Endothelial cell of umbilical vein (primary cell): ENCODE results near the gene MYO9B.

Experiments
- CTCF ChIP-seq, 2 donors: IDR thresholded peaks; 1 replicate in 1 of 2; 2 replicates in 1 of 2; pipeline ENCODE4 v1.5.1; 2011; ENCODE audit warnings: low read length in 2 of 2, mild to moderate bottlenecking in 2 of 2, moderate library complexity in 2 of 2, control low read depth in 1 of 2, inconsistent platforms in 1 of 2, low read depth in 1 of 2; ENCODE audit not compliant: insufficient read depth in 1 of 2; ENCODE audit errors: extremely low read depth in 1 of 2
- EZH2 ChIP-seq: IDR thresholded peaks from 2 replicates; pipeline ENCODE4 v1.6.1; 2012; ENCODE audit warnings: borderline replicate concordance, low read depth, mild to moderate bottlenecking, moderate library complexity, low read length, inconsistent platforms; ENCODE audit not compliant: severe bottlenecking
- MAX ChIP-seq: IDR thresholded peaks from 2 replicates; pipeline ENCODE4 v1.6.1; 2011; ENCODE audit not compliant: insufficient read depth, insufficient read length
- POLR2A ChIP-seq: IDR thresholded peaks from 2 replicates; pipeline ENCODE4 v1.6.1; 2012; ENCODE audit warnings: low read depth, mild to moderate bottlenecking, control low read depth, low read length
- POLR2AphosphoS5 ChIP-seq: IDR thresholded peaks from 2 replicates; pipeline ENCODE4 v1.6.1; 2012; ENCODE audit warnings: low read depth, mild to moderate bottlenecking, control low read depth, low read length, moderate library complexity; ENCODE audit not compliant: insufficient read depth

- no peak for TF ChIP-seq CTCF (IDR thresholded peaks at IDR 0.05; ENCODE audit: extremely low read depth in 1 of 2, insufficient read depth in 1 of 2, low read depth in 1 of 2, low read length in 2 of 2)
- TF ChIP-seq MAX = no peak
- TF ChIP-seq EZH2 = no peak
- no peak for TF ChIP-seq POLR2A
- TF ChIP-seq POLR2AphosphoS5 = no peak
Observed at GRCh38 chr19:17070421-17070820, 5.2 kb upstream of the MYO9B start.
